Retina (tissue), 1 donor: Measurements from ENCODE around the gene GINS2.

Experiments used
- DNase-seq: peaks from one replicate; pipeline ENCODE4 v3.0.0-alpha.2; 2016

The GINS2 gene

DNA sequence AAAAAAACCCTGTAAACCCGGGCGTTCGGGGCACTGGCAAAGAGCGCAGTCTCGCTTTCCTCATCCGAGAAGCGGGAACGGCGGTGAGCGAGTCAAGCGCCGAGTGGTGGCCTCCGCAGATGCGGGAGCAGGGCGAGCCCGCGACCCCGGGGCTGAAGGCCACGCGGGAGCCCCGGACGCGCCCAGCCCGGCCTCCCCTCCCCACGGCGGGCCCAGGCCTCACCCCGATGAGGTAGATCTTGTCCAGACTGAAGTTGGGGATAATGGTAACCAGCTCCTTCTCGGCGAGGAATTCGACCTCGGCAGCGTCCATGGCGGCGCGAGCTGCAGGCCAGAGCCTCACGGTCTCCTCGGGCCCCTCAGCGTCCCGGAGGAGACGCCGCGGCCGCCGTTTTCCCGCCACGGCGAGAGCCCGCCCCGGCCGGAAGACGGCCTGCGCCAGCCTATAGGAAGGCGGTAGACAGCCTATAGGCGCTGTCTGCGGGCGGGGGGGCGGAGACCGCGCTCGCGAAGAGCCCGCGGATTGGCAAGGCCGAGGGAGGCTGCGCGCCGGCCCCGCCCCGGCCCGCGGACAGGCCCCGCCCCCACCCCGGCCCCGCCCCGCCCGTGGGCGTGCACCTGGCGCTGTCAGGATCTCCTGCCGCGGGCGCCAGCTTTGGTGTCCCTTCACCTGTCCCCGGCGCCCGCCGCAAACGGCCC lies at the start of gene GINS2:
GINS2 (minus strand) TSS at position 369 of the 699 bp plus-strand sequence; CDS start at position 313, 56 bp downstream.
- peak; percentile 88 for DNase-seq

DNA sequence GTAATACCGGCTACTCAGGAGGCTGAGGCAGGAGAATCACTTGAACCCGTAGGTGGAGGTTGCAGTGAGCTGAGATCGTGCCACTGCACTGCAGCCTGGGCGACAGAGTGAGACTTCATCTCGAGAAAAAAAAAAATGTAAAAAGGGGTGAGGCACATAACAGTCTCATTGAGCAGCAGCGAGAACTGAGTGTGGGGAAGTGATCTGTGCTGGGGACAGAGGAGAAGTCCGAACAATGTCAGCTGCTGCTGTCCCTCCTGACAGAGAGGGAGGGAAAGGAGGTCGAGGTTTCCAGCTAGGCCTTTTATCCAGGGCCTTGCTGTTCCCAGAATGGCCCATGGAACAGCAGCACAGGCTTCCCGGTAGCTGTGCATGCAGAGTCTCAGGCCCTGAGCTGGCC lies 48.2 kb upstream of the GINS2 start:
- DNase-seq, result no peak

DNA sequence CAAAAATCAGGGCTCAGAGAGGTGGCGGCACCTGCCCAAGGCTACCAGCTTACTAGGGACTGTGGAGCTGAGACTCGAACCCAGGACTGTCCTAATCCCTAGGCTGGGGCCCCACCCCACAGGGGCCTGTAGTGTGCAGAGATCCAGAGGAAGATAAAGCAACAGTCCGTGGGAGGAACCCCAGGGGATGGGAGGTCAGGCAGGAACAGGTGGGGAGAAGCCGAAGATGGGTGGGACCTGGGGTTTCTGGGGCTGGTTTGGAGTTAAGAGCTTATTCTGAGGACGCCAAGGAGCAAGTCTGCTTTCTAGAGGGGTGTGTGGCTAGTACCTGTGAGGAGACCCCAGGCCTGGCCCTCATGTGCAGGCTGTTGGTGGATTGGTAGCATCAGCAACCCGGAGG lies 47.2 kb upstream of the GINS2 start:
- DNase-seq, result no peak

DNA sequence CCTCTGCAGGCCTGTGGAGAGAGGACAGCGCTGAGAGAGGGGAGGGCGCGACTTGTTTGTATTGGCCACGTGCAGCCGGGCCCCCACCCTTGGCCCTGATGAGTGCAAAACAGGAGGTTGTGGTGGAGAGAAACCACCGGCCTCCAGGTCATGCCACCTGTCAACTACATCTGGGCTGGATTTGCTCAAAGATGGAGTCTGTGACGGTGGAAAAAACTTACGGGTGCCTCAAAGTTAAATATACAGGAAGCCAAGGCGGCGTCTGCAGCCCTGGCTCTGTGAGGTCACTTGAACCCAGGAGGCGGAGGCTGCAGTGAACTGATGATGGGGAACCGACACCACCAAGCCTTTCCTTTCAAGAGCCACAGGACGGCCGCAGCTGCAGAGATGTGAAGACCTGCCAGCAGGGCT lies 46.5 kb upstream of the GINS2 start:
- no peak for DNase-seq

DNA sequence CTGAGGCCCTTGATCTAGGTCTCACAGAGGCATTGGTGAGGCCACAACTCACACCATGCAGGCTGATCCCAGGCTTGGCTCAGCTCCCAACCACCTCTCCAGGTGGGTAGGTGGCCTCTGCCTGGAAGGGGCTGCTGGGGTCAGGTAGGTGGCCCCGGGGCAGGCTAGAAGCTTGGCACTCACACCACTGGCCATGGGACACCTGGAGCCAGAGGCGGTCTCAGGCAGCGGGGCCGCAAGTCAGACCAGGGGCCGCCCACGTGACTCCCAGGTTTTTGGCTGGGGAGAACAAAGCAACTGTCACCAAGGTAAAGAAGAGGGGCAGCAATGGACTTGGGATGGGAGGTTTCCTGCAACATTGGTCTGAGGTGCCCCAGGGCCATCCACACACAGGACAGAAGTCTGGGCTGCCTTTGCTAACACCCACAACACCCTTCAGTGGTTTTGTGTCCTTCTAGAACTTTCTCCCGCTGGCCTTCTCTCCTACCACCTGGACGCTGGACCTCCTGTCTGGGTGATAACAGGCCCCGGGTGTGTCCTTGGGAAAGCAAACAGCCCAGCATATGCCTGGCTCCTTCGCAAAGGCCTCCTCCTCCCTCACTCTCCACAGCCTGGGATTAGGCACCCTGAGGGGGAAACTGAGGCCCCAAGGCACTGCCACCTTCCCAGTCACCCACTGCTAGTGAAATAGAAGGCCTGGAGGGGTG lies 45.7 kb upstream of the GINS2 start:
- no peak for DNase-seq

DNA sequence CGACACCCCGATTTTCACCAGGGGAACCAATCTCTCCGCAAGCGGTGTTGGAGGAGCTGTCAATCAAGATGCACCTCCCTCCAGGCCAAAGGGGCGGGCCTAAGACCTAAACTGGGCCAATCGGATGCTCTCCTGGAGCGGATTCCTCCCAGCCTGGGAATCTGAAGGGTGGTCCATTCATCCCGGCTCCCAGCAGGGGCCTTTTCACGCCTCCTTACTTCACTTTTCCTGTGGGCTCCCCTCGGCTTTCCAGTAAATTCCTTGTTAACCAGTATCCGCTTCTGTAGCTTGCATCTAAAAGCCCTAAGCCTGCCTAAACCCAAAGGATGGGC lies 45.1 kb upstream of the GINS2 start:
- peak; percentile 54 for DNase-seq

DNA sequence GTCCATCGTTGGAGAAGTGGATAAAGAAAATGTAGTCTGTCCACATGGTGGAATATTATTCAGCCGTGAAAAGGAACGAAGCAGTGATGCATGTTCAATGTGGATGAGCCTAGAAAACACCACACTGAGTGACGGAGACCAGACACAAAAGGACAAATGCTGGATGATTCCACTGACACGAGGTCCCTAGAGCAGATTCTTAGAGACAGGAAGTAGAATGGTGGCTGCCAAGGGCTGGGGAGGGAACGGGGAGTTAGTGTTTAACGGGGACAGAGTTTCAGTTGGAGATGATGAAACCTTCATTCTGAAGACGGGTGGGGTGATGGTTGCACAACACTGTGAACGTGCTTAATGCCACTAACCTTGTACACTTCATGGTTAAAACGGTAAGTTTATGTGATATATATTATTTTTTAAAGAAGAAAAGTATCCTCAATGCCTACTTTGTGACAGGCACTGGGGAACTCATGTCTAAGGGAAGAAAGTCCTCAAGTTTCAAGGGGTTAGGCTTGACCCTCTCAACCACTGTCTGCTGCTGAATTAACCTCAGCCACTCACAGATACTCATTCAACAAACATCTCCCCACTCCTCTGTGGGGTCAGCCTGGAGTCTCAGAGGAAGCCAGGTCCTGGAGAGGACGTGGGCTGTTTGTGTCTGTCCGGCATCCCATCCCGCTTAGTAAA lies 44.5 kb upstream of the GINS2 start:
- no peak for DNase-seq

DNA sequence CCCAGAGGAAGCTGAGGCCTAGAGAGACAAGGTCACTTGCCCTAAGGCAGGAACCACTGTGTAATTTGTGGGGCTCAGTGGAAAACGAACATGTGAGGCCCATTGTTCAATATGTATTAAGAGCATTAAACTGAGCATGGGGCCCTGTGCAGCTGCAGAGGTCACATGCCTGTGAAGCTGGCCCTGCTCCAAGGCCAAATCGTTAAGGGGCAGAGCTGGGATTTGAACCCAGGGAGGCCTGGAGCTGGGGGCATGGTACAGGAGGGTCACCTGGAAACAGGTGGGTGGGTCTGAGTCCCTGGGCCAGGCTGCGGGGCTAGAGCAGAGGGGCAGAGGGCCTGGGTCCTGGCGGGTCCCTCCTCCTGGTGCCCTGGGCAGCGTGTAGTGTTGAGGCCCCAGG lies 42.4 kb upstream of the GINS2 start:
- DNase-seq, result no peak

DNA sequence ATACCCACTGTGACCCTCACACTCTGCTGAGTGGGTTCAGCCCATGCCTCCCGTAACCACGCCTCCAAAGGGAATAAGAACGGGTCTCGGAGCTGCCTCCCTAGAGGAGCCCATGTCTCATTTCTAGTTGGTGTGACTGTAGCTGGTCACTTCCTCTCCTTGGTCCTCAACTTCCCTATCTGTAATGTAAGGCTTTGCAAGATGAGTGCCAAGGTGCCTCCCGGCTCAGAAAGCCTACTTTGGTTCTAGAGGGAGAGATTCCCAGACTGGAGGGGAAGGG lies 41.4 kb upstream of the GINS2 start:
- DNase-seq, result no peak

DNA sequence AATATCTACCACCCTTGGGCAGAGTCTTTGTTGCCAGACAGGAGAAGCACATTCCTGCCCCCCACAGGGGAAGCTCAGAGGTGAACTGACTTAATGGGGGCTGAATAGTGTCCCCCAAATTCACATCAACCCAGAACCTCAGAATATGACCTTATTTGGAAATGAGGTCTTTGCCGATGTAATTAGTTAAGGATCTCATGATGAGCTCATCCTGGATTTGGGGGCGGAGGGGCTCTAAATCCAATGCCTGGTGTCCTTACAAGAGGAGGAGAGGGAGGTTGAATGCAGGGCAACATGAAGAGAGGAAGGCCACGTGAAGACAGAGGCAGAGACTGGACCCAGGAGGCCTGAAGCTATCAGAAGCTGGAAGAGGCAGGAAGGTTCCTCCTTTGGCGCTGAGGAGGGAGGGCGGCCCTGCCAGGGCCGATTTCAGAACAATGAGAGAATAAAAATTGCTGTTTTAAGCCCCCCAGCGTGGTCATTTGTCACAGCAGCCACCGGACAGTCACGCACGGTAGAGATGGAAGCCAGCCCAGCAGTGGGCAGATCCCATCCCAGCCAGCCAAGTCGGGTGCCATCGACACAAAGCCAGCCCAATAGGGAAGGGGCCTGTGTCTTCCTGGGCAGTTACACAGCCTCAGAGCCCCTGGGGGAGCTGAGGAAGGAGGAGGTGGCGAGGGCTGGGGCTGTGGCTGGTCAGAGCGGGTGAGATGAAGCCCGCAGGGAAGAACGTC lies 40.9 kb upstream of the GINS2 start:
- DNase-seq, result no peak

DNA sequence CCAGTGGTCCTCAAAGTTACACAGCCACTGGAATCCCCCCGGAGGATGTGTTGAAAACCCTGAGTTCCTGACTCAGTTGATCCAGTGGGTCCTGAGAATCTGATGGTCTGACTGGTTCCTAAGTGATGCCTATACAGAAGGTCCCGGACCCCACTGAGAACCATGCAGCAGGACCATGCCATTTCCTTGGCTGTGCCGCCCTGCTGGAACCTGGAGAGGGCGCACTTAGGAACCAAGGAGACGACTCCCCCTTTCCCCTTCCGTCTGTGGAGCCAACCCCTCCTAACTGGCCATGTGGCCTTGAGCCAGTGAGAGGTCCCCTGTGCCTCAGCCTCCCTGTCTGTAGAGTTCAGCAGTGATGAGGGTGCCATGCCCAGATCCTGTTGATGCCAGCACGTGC lies 40.1 kb upstream of the GINS2 start:
- DNase-seq, result no peak

DNA sequence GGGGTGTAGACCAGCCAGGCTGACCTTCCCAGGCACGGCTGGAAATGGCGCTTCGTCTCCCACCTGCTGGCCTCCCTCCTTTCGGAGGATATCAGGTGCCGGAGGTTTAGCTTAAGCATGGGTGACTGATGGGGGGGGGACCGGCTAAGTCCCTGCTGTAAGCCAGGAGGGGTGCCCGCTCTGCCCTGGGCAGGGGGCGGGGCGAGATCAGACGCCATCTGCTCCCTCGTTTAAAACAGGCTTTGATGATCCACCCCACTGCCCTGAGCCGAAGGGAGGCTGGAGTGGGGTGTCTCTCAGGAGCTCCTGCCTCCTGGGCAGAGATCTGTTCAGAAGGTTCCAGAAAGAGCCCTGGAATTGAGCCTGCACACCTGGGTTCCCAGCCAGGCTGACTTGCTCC lies 36.2 kb upstream of the GINS2 start:
- DNase-seq, result peak; percentile 34

DNA sequence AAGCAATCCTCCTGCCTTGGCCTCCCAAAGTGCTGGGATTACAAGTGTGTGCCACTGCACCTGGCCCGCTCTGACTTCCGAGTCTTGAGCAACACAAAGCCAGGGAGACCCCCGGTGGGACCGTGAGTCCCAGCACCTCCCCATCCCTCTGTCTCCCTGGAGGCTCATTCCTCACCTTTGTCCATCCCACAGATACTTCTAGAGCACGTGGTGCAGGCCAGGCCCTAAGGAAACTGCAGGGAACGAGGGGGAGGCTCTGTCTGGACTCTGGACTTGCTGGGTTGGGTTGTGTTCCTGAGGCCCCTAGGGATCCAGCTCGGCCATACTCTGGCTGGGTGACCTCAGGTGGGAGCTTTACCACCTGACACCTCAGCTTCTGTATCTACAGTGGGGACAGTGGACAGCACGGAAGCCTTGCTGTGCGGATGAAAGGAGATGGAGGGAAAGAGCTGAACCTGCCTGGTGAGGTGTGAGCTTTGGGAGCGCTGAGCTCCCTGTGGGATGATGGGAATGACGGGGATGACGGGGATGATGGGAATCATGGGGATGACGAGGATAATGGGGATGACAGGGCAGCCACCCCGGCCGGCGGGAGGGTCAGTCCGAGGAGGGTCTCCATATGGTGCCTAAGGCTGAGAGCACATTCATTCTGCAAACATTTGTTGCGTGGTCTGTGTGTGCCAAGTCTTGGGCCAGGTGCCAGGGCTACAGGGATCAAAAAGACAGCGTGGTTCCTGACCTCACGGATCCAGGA lies 35.5 kb upstream of the GINS2 start:
- no peak for DNase-seq

DNA sequence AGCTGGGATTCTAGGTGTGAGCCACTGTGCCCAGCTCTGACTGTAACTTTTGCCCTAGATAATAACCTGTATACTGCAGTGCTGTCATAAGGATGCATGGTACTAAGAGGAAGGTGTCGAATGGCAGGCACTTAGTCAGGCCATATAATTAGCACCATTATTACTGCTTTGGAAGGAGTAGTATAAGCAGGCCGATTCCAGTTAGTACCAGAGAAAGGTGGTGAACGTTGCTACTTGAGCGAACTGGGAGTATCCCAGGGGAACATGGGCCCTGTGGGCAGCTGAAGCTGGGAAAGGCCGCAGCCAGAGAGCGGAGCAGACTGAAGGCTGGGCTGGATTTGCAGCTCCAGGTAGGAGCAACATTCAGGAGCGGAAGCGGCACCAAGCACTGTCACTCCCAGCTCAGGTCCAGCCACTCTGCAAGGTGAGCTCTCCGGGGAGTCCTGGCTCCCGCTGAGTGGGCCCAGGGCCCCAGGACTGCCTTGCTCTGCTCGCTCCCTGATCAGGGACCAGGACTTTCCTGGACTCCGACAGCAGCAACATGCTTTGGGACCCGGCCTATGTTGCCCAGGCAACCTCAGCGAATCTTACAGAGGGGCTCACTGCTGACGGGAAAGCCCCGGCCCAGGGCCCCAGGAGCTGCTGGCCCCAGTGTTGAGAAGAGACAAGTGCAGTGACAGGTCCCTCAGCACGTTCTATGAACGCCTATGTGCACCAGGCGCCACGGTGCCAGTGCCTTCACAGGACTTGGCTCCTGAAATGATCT lies 33.6 kb upstream of the GINS2 start:
- peak; percentile 40 for DNase-seq

DNA sequence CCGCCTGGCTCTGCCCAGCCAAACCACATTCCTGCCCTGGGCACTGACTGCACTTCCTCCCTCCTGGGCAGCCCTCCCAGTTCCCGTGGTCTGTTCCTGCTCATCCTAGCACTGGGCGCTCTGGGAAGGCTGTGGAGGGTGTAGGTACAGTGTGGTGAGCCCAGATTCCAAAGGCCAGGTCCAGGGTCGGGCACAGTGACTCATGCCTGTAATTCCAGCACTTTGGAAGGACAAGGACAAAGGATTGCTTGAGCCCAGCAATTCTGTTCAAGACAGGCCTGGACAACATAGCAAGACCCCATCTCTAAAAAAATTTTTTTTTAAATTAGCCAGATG lies 31.5 kb upstream of the GINS2 start:
- DNase-seq, result no peak

DNA sequence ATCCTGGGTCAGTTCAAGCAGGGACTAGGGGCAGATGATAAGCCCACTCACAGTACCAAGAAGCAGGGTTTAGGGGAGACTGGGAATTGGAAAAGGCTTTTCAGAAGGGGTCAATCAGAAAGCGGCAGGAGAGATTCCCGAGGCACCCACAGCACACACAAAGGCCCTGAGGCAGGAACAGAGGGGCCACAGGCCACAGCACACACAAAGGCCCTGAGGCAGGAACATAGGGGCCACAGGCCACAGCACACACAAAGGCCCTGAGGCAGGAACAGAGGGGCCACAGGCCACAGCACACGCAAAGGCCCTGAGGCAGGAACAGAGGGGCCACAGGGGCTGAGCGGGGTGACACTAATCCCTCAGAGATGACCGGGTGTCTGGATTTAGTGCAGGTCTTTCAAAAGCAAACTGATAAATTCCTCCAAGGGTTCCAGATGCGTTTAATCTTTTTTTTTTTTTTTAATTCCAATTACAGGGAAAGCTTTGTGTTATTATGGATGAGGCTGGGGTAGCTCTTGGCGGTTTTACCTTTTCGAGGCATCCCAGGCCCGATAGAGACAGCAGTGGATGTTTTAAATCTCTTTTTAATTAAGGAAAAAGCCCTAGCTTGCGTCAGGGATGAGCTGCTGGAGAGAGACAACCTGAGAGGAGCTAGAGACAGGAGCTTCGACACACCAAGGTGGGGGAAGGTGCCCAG lies 31.0 kb upstream of the GINS2 start:
- no peak for DNase-seq

DNA sequence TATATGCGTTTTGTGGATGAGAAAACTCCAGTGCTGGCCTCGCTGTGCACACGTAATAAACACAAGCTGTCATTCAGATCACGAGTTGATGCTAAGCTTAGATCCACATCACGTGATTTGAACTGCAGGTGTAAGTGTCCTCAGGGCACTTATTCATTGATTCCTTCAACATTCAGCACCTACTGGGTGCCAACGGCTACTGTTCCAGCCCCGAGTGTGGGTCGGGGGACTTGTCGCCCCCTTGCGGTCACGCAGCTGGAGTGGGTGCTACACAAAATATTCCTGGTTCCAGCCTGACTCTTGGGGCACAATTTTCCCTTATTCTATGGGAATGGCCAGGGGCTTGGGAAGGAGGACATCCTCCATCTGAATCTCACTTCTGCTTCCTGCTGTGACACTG lies 29.9 kb upstream of the GINS2 start:
- no peak for DNase-seq

DNA sequence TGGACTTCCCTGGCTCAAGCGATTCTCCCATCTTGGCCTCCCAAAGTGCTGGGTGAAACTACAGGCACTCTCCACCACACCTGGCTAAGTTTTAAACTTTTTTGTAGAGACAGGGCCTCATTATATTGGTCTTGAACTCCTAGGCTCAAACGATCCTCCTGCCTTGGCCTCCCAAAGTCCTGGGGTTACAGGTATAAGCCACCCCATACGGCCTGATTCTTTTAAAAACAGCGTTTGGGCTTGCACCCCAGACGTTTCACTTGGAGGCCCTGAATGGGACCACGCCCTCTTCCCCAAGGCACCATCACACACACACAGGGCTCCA lies 29.4 kb upstream of the GINS2 start:
- no peak for DNase-seq

DNA sequence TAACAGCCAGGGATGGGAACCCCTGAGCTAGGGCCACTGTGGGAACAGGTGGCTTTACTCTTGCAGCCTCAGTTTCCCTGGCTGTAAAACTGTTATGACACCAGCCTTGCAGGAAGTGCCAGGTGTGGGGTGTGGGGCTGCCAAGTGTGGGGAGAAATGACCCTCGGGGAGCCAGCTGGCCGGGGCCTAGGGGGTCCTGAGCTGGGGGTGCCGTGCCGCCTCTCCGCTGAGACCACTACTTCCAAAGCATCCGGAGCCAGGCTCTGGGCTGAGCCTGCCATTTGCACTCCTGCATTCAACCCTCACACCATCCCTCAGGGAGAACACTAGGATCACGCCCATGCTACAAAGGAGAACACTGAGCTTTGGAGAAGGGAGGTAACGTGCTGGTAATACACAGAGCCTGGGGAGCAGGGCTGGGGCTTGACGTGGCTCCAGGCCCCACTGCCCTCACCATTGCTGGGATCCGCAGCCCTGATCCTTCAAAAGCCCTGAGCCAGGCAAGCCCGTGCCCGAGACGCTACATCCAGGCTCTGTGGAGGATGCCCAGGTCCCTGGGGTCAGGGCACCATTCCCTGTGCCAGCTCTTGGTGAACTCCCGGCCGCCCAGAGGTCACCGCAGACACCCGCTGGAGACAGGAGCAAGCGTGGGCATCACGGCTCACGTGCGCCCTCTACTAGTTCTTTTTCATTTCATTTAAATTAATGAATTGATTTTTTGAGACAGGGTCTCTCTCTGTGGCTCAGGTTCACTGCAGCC lies 28.8 kb upstream of the GINS2 start:
- peak; percentile 89 for DNase-seq

DNA sequence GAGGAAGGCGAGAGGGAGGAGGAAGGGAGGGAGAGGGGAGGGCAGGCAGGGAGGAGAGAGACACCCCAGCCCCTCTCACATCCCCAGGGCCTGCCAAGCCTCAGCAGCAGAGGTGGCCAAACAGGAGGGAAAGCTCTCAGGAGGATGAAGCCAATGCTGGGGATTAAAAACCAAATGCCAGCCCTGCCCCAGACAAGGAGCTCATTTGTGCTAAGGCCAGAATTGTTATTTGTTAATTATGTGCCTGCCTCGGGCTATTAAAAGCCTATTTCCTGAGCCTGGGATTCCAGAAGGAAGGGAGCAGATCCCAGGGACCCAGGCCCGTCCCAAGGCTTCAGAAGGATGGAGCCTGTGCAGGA lies 27.9 kb upstream of the GINS2 start:
- no peak for DNase-seq

DNA sequence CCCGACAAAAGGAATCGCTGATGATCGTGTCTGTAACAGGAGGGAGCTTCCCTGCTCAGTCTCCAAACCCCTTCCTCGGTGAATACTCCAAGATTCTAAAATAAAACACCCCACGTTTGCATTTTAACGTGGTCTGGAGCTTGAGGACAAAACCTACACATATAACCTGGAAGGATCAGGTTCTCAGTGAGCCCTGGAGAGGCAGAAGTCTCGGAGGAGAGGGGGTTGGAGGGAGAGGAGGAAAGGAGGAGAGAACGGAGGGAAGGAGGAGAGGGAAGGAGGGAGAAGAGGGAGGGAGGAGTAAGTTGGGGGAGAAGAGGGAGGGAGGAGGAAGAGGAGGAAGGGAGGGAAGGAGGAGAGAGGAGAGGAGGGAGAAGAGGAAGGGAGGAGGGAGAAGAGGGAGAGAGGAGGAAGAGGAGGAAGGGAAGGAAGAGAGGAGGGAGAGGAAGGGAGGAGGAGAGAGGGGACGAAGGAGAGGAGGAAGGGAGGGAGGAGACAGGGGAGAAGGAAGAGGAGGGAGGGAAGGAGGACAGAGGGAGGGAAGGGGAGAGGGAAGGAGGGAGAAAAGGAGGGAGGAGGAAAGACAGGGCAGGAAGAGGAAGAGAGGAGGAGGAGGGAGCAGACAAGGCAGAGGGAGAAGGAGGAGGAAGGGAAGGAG lies 27.4 kb upstream of the GINS2 start:
- DNase-seq, result no peak
